DND-41 (cell line): Measurements from ENCODE around the gene LRP3.

Source experiments
- ATAC-seq: fragments of 200-7000 bp; cut with Tn5 transposase; 3 replicates; pipeline ENCODE4 v1.9.1; 2021; ENCODE audit warnings: low read depth; ENCODE audit not compliant: insufficient read depth
- DNase-seq: peaks from one replicate; pipeline ENCODE4 v3.0.0-alpha.2; 2020
- H2AFZ ChIP-seq: 2 replicates; pipeline ENCODE4 v1.6.0; 2012; ENCODE audit warnings: low read depth, low read length
- H3K27ac ChIP-seq: 2 replicates; pipeline ENCODE4 v1.5.1; 2012; ENCODE audit warnings: low read length, inconsistent platforms
- H3K27me3 ChIP-seq: fragments of 200-600 bp; sonication (generic); 2 replicates; pipeline ENCODE4 v1.6.0; 2012; ENCODE audit warnings: low read length, mild to moderate bottlenecking, inconsistent platforms; ENCODE audit not compliant: insufficient read depth, poor library complexity
- H3K36me3 ChIP-seq: 2 replicates; pipeline ENCODE4 v1.5.1; 2012; ENCODE audit warnings: low read length, inconsistent platforms; ENCODE audit not compliant: insufficient read depth
- H3K4me1 ChIP-seq: 2 replicates; pipeline ENCODE4 v1.5.1; 2012; ENCODE audit warnings: mild to moderate bottlenecking, low read length; ENCODE audit not compliant: insufficient read depth
- H3K4me2 ChIP-seq: 2 replicates; pipeline ENCODE4 v1.6.0; 2012; ENCODE audit warnings: mild to moderate bottlenecking, moderate library complexity, low read length, inconsistent platforms; ENCODE audit not compliant: insufficient read depth
- H3K4me3 ChIP-seq, 2 experiments: fragments of 200-600 bp in 1 of 2; shearing (Covaris generic) in 1 of 2; 2 replicates each; pipeline ENCODE4 v1.5.1; 2012 to 2016; ENCODE audit warnings: inconsistent platforms in 2 of 2, low read length in 2 of 2, mild to moderate bottlenecking in 2 of 2, low read depth in 1 of 2, moderate library complexity in 1 of 2
- H3K79me2 ChIP-seq: 2 replicates; pipeline ENCODE4 v1.6.0; 2012; ENCODE audit warnings: low read length, inconsistent platforms; ENCODE audit not compliant: insufficient read depth
- H3K9ac ChIP-seq: 2 replicates; pipeline ENCODE4 v1.6.0; 2012; ENCODE audit warnings: low read depth, mild to moderate bottlenecking, inconsistent platforms, low read length, moderate library complexity
- H3K9me3 ChIP-seq: 2 replicates; pipeline ENCODE4 v1.5.1; 2012; ENCODE audit warnings: low read length, moderate library complexity, mild to moderate bottlenecking, inconsistent platforms; ENCODE audit not compliant: insufficient read depth, severe bottlenecking
- H4K20me1 ChIP-seq: 2 replicates; pipeline ENCODE4 v1.6.0; 2012; ENCODE audit warnings: low read length; ENCODE audit not compliant: insufficient read depth
- EZH2 ChIP-seq: IDR thresholded peaks from 3 replicates; pipeline ENCODE4 v1.6.1; 2012; ENCODE audit warnings: borderline replicate concordance, low read depth, mild to moderate bottlenecking, moderate library complexity, low read length, inconsistent platforms; ENCODE audit not compliant: severe bottlenecking
- TF ChIP-seq, protein P1 (sequence below): IDR thresholded peaks from 2 replicates; pipeline ENCODE4 v1.5.1; 2012; ENCODE audit warnings: borderline replicate concordance, low read length, moderate library complexity, mild to moderate bottlenecking; ENCODE audit not compliant: poor library complexity, severe bottlenecking; ENCODE audit errors: extremely low read depth

The LRP3 gene

DNA sequence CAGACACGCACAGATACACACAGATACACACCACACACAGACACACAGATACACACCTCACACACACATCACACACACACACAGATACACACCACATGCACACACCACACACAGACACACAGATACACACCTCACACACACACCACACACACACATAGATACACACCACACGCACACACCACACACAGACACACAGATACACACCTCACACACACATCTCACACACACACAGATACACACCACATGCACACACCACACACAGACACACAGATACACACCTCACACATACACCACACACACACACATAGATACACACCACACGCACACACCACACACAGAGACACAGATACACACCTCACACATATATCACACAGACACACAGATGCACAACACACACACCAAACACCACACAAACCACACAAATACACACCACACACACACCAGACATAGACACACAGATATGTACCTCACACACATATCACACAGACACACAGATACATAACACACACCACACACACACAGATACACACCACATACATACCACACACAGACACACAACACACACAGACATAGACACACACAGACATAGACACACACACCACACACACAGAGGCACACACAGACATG, 55.7 kb downstream of the LRP3 start:
- no peak overlapping the region for H3K4me2 ChIP-seq
- H4K20me1 ChIP-seq = peaks cover 8% of the 10 kb centered on the region; the same call in 1 of the 2 replicates
- H3K4me1 ChIP-seq = no peaks in the 10 kb centered on the region
- no peak overlapping the region for H3K4me3 ChIP-seq
- H3K27me3 ChIP-seq = no peaks in the 10 kb centered on the region
- H3K9ac ChIP-seq = no peak overlapping the region
- H3K9me3 ChIP-seq = no peaks in the 10 kb centered on the region
- H2AFZ ChIP-seq = no peak overlapping the region
- no peaks in the 10 kb centered on the region for H3K79me2 ChIP-seq
- DNase-seq = no peak
- H3K36me3 ChIP-seq = no peaks in the 10 kb centered on the region
- TF ChIP-seq EZH2 = no peak
- TF ChIP-seq, protein P1, sequence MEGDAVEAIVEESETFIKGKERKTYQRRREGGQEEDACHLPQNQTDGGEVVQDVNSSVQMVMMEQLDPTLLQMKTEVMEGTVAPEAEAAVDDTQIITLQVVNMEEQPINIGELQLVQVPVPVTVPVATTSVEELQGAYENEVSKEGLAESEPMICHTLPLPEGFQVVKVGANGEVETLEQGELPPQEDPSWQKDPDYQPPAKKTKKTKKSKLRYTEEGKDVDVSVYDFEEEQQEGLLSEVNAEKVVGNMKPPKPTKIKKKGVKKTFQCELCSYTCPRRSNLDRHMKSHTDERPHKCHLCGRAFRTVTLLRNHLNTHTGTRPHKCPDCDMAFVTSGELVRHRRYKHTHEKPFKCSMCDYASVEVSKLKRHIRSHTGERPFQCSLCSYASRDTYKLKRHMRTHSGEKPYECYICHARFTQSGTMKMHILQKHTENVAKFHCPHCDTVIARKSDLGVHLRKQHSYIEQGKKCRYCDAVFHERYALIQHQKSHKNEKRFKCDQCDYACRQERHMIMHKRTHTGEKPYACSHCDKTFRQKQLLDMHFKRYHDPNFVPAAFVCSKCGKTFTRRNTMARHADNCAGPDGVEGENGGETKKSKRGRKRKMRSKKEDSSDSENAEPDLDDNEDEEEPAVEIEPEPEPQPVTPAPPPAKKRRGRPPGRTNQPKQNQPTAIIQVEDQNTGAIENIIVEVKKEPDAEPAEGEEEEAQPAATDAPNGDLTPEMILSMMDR = no peak
- H3K27ac ChIP-seq = no peak overlapping the region
- ATAC-seq = no peak

DNA sequence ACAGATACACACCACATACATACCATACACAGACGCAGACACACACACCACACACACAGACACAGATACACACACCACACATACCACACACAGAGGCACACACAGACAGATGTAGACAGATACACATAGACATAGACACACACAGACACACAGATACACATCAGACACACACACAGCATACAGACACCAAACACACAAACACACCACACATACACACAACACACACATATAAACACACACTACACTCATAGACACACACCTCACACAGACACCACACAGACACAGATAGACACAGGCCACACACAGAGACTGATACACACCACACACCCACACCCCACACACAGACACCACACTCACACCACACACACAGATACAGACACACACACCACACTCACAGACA, 56.4 kb downstream of the LRP3 start:
- Histone ChIP-seq H3K4me2 (no peak overlapping the region), H3K4me1 (no peaks in the 10 kb centered on the region), H3K9ac (no peak overlapping the region), H4K20me1 (peaks cover 8% of the 10 kb centered on the region; the same call in 1 of the 2 replicates), H3K36me3 (no peaks in the 10 kb centered on the region), H3K79me2 (no peaks in the 10 kb centered on the region), H3K27me3 (no peaks in the 10 kb centered on the region), H3K4me3 (no peak overlapping the region), H3K9me3 (no peaks in the 10 kb centered on the region), H3K27ac (no peak overlapping the region), H2AFZ (no peak overlapping the region)
- no peak for TF ChIP-seq EZH2
- DNase-seq (no peak), ATAC-seq (no peak)

DNA sequence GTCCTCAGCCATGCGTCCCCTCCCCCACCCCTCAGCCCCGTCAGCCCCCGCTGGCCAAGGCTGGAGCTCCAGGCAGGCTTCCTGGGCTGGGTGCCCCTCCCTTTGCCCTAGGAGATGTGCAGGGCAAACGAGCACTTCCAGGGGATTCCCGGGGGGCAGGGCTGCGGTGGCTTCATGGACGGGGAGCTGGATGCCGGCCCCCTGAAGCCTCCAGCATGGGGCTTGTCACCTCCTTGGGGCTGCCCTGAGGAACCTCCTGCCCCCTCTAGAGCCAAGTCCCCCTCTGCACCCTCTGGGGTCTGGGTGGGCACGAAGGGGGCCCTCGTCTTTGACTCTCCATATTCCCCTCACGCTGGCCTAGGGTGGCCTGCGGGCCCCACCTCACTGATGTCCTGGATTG, 56.9 kb downstream of the LRP3 start:
- Histone ChIP-seq H3K9ac (no peak overlapping the region), H3K4me2 (no peak overlapping the region), H3K4me3 (no peak overlapping the region), H3K27ac (no peak overlapping the region), H3K4me1 (no peaks in the 10 kb centered on the region), H3K27me3 (no peaks in the 10 kb centered on the region), H2AFZ (no peak overlapping the region), H3K79me2 (no peaks in the 10 kb centered on the region), H4K20me1 (peaks cover 8% of the 10 kb centered on the region; the same call in 1 of the 2 replicates), H3K36me3 (no peaks in the 10 kb centered on the region), H3K9me3 (no peaks in the 10 kb centered on the region)
- TF ChIP-seq EZH2 = no peak
- TF ChIP-seq, protein P1 = no peak
- ATAC-seq (no peak), DNase-seq (no peak)

DNA sequence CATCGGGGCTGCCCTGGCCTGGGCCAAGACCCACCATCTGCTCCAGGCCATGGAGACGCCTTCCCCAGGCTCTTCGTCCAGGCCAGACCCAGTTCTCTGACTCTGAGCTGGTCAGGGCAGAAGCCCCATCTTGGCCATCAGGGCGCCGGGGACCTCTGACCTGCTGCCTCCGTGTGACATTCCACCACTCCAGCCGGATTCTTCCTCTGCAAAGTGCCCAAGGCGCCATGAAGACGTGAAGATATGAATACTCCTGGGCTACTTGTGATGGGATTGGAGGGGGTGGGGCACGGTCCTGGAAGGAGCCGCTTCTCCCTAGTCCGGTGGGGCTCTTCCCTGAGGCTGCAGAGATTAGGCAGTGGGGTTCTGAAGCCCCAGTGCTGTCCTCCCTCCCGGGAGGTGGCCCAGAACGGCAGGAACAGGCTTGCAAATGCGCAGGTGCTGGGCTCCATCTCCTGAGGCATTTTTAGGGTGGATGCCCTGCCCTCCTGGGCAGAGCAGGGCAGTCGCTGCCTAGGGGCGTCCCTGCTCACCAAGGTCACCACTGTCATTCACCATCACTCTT, 57.5 kb downstream of the LRP3 start:
- ATAC-seq (no peak), DNase-seq (no peak)
- Histone ChIP-seq H3K27me3 (no peaks in the 10 kb centered on the region), H2AFZ (no peak overlapping the region), H3K36me3 (no peaks in the 10 kb centered on the region), H3K4me3 (no peak overlapping the region), H3K27ac (no peak overlapping the region), H3K79me2 (no peaks in the 10 kb centered on the region), H3K4me2 (no peak overlapping the region), H4K20me1 (peaks cover 8% of the 10 kb centered on the region; the same call in 1 of the 2 replicates), H3K9me3 (no peaks in the 10 kb centered on the region), H3K4me1 (no peaks in the 10 kb centered on the region), H3K9ac (no peak overlapping the region)
- TF ChIP-seq EZH2 = no peak
- TF ChIP-seq, protein P1 = no peak
